MCF 10A (cell line): ENCODE measurements around the gene TMEM185B. TPM values are rescaled to one million over a fixed set of nuclear protein-coding genes. Genes with fewer than 3 reads are reported as not detected.

Experiments used
- BruUV-seq: library from RNA; stranded (reverse); fragments of 400-500 nt; replicated peaks from 2 replicates; lab custom pipeline; 2021; lab: Mats Ljungman, UMichigan
- CTCF ChIA-PET: fragments of 300-600 bp; sonication (Branson Sonifier 250); formaldehyde crosslinking; extraction: SDS; loops from one replicate; lab custom pipeline; 2021; ENCODE audit warnings: antibody characterized with exemption, inconsistent platforms; lab: Yijun Ruan, JAX
- POLR2A ChIA-PET: fragments of 300-600, 350-650 bp; sonication (Branson Sonifier 250); formaldehyde crosslinking; extraction: SDS; loops from one replicate; lab custom pipeline; 2020; ENCODE audit warnings: antibody characterized with exemption, inconsistent platforms; lab: Yijun Ruan, JAX
- DNase-seq: peaks from one replicate; pipeline ENCODE4 v3.0.0-alpha.2; 2018; ENCODE audit not compliant: unreplicated experiment
- H3K27ac Mint-ChIP-seq: one replicate; pipeline ENCODE4 v1.8.0; 2022; ENCODE audit warnings: mild to moderate bottlenecking, low read depth, mixed read lengths; ENCODE audit not compliant: unreplicated experiment
- H3K27me3 Mint-ChIP-seq: one replicate; pipeline ENCODE4 v1.8.0; 2022; ENCODE audit warnings: mixed read lengths; ENCODE audit not compliant: insufficient read depth, unreplicated experiment
- H3K36me3 Mint-ChIP-seq: one replicate; pipeline ENCODE4 v1.8.0; 2022; ENCODE audit warnings: mild to moderate bottlenecking, moderate library complexity, mixed read lengths; ENCODE audit not compliant: insufficient read depth, unreplicated experiment
- H3K4me1 Mint-ChIP-seq: one replicate; pipeline ENCODE4 v1.8.0; 2022; ENCODE audit warnings: mixed read lengths; ENCODE audit not compliant: insufficient read depth, unreplicated experiment
- H3K4me3 Mint-ChIP-seq: one replicate; pipeline ENCODE4 v1.8.0; 2022; ENCODE audit warnings: mild to moderate bottlenecking, moderate library complexity, mixed read lengths; ENCODE audit not compliant: unreplicated experiment
- H3K9me3 Mint-ChIP-seq: one replicate; pipeline ENCODE4 v1.8.0; 2022; ENCODE audit warnings: mixed read lengths; ENCODE audit not compliant: unreplicated experiment
- intact Hi-C: fragments of 100-400 bp; cut with micrococcal nuclease; formaldehyde crosslinking; loops from 2 replicates; pipeline ENCODE4 v1.14.1; 2022
- total RNA-seq: library from RNA; stranded (reverse); gene quantifications from 2 replicates; pipeline ENCODE4 v1.2.3, GENCODE V29; 2022
- TF ChIP-seq, protein P1 (sequence below): fragments of 200-600 bp; IDR thresholded peaks from one replicate; pipeline ENCODE4 v1.8.0; 2022; ENCODE audit warnings: antibody characterized with exemption, mild to moderate bottlenecking; ENCODE audit not compliant: unreplicated experiment

TMEM185B gene
- total RNA-seq, 1 experiment from 2014 or later: 40.9 TPM

GRCh38 chr2:120176526-120176925 is 46.7 kb downstream of the TMEM185B start:
- no peak for DNase-seq
- H3K4me3 Mint-ChIP-seq: no peak overlapping the region
- ChIA-PET POLR2A (interaction anchor here (0.6 to 7.6 kb wide), 8 partner anchors 8 to 422 kb away, joined by 3 to 52 read pairs (median 4); partner anchors contain the start of gene EPB41L5), CTCF (interaction anchor here (0.6 to 7.1 kb wide), 24 partner anchors 8 to 1465 kb away, joined by 3 to 123 read pairs (median 5); no protein-coding TSS in a partner anchor)
- TF ChIP-seq, protein P1, sequence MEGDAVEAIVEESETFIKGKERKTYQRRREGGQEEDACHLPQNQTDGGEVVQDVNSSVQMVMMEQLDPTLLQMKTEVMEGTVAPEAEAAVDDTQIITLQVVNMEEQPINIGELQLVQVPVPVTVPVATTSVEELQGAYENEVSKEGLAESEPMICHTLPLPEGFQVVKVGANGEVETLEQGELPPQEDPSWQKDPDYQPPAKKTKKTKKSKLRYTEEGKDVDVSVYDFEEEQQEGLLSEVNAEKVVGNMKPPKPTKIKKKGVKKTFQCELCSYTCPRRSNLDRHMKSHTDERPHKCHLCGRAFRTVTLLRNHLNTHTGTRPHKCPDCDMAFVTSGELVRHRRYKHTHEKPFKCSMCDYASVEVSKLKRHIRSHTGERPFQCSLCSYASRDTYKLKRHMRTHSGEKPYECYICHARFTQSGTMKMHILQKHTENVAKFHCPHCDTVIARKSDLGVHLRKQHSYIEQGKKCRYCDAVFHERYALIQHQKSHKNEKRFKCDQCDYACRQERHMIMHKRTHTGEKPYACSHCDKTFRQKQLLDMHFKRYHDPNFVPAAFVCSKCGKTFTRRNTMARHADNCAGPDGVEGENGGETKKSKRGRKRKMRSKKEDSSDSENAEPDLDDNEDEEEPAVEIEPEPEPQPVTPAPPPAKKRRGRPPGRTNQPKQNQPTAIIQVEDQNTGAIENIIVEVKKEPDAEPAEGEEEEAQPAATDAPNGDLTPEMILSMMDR: no peak
- peaks cover 9% of the 10 kb centered on the region for H3K36me3 Mint-ChIP-seq
- BruUV-seq: no TSS peak
- peak overlapping the region; percentile 68 for H3K27ac Mint-ChIP-seq
- intact Hi-C loops: no loop called here
- H3K27me3 Mint-ChIP-seq: no peaks in the 10 kb centered on the region
- H3K9me3 Mint-ChIP-seq: no peaks in the 10 kb centered on the region
- peaks cover 7% of the 10 kb centered on the region for H3K4me1 Mint-ChIP-seq

DNA sequence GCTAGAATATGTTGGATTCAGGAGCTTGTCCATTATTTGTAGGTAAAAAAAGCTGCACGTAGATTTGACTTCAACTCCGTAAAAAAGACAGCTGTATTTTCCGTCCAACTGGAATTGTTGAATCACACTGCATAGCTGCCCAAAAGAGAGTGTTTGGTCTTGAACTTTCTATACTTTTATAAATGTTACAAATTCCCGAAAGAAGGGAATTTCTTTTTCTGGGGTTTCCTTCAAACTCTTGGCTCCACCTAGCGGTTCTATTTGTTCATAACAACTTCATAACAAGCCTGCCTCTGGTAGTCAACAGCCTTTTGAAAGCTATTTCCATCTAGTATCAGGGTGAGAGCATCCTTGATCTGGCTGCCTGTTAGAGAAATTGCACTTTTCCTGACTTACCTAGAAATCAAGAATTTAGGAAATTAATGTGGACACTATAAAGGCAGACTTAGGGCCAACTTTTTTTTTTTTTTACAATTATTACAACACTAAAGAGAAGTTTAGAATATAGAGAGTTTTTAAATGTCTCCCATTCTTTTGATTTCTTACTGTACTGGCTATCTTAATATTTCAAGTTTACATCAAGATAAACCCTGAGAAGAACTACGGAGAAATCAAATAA is 48.1 kb downstream of the TMEM185B start:
- POLR2A ChIA-PET: interaction anchor here (0.5 to 7.6 kb wide), 11 partner anchors 10 to 506 kb away, joined by 3 to 52 read pairs (median 3); partner anchors contain the start of gene EPB41L5

More for the DNA sequence above, 48.1 kb downstream of the TMEM185B start:
- DNase-seq: peak; percentile 71
- TF ChIP-seq, protein P1: peak; percentile 69
- Mint-ChIP-seq H3K4me1 (peaks cover 7% of the 10 kb centered on the region), H3K36me3 (peaks cover 17% of the 10 kb centered on the region), H3K4me3 (no peak overlapping the region), H3K9me3 (no peaks in the 10 kb centered on the region), H3K27me3 (no peaks in the 10 kb centered on the region), H3K27ac (no peak overlapping the region)
- intact Hi-C loops: loop anchor here (1.0 to 2.0 kb wide), 7 partner anchors 65 to 534 kb away; no protein-coding TSS in a partner anchor
- CTCF ChIA-PET: interaction anchor here (0.5 to 7.1 kb wide), 55 partner anchors 9 to 695 kb away, joined by 3 to 123 read pairs (median 4); partner anchors contain the start of gene RALB
- no TSS peak for BruUV-seq

Other genes starting within 250 kb of the TMEM185B start
- 19.0 and 22.8 TPM in 2 replicates for gene EPB41L5, start 210.3 kb downstream of the TMEM185B start, total RNA-seq
- 37.4 and 46.5 TPM in 2 replicates for gene RALB, start 29.5 kb upstream of the TMEM185B start, total RNA-seq
- 0.10 and 0.16 TPM in 2 replicates for gene INHBB, start 122.7 kb upstream of the TMEM185B start, total RNA-seq